Ovary (tissue), 9 donors: Measurements from ENCODE around the gene C8A. TPM values are rescaled to one million over a fixed set of nuclear protein-coding genes. Genes with fewer than 3 reads are reported as not detected.

Experiments used
- DNase-seq, 5 donors: peaks; one replicate each; pipeline ENCODE4 v3.0.0-alpha.2; 2019 to 2020
- H3K27ac ChIP-seq, 2 donors: fragments of 200-600 bp; one replicate each; pipeline versions ENCODE4 v1.5.1 to v1.8.0; 2019 to 2022
- H3K27me3 ChIP-seq: fragments of 200-600 bp; one replicate; pipeline ENCODE4 v1.8.0; 2022
- H3K36me3 ChIP-seq: fragments of 200-600 bp; sonication (generic); one replicate; pipeline ENCODE4 v1.5.1; 2019
- H3K4me1 ChIP-seq: one replicate; pipeline ENCODE4 v1.8.1; 2013; ENCODE audit warnings: mild to moderate bottlenecking, moderate library complexity; ENCODE audit not compliant: insufficient read depth
- H3K4me3 ChIP-seq: fragments of 200-600 bp; sonication (generic); one replicate; pipeline ENCODE4 v1.5.1; 2017
- H3K9me3 ChIP-seq, 2 donors: fragments of 200-600 bp in 1 of 2; sonication (generic) in 1 of 2; one replicate each; pipeline versions ENCODE4 v1.5.1 to v1.8.1; 2013 to 2019; ENCODE audit warnings: mild to moderate bottlenecking in 1 of 2, moderate library complexity in 1 of 2
- EP300 ChIP-seq: sonication (generic); formaldehyde crosslinking; IDR thresholded peaks from one replicate; pipeline ENCODE4 v1.6.1; 2017; ENCODE audit warnings: antibody characterized with exemption
- POLR2A ChIP-seq: fragments of 450-650 bp; IDR thresholded peaks from one replicate; pipeline ENCODE4 v1.6.1; 2017; ENCODE audit warnings: antibody characterized with exemption, mild to moderate bottlenecking, moderate library complexity
- WGBS, 3 donors: extraction: QIAGEN DNeasy Blood & Tissue Kit in 1 of 3; methylation state at CpG; one replicate each; pipeline versions ENCODE4 v1.1.5 to v1.1.7; 2013 to 2017; 5-methylcytosine and 5-hydroxymethylcytosine counted together
- intact Hi-C, 4 donors: fragments of 100-400 bp; cut with DNase I; formaldehyde crosslinking; loops; one replicate each; pipeline versions ENCODE4 v1.11.0 to v1.15.1; 2022 to 2023
- polyA plus RNA-seq, 2 donors: library from polyadenylated mRNA; stranded (reverse); fragments of 200-250 nt in 1 of 2; fragments of 350-450 nt in 1 of 2; fragmentation: Illumina TruSeq in 1 of 2; extraction: RNeasy Lipid Tissue Mini Kit (QIAGEN cat#74804) in 1 of 2; gene quantifications; one replicate each; pipeline ENCODE4 v1.2.3, GENCODE V29; 2013 to 2014
- total RNA-seq, 7 donors: library from RNA; depleted of rRNA in 2 of 7; stranded (reverse); fragments of >200 nt in 2 of 7; fragmentation: NEBNext Ultra II Directional in 3 of 7; extraction: Animal tissue kit (Norgen Biotek cat#: 25700) in 3 of 7; gene quantifications; one replicate each; pipeline versions ENCODE4 v1.1.0 to v1.2.4, GENCODE V29; 2016 to 2023
- TF ChIP-seq, protein P1 (sequence below), 3 donors: fragments of 450-650 bp in 2 of 3; fragments of 200-600 bp in 1 of 3; IDR thresholded peaks; one replicate each; pipeline versions ENCODE4 v1.5.1 to v1.8.0; 2016 to 2022; ENCODE audit warnings: antibody characterized with exemption in 3 of 3, mild to moderate bottlenecking in 1 of 3
- donor health status: DM: no; HTN: no; CAD: no; lungs with moderate emphysema.
- donor health status: DM: no; HTN: no; CAD: no.
- donor health status: Bipolar disorder and iron deficiency.
- donor health status: DM: yes; HTN: yes; CAD: no.
- donor health status: DM: no; HTN: no; CAD: no.
- donor health status: DM: yes; HTN: yes; CAD: no.

C8A gene
- total and polyA plus RNA-seq, 9 donors = 0.08 TPM; not detected in 8

DNA sequence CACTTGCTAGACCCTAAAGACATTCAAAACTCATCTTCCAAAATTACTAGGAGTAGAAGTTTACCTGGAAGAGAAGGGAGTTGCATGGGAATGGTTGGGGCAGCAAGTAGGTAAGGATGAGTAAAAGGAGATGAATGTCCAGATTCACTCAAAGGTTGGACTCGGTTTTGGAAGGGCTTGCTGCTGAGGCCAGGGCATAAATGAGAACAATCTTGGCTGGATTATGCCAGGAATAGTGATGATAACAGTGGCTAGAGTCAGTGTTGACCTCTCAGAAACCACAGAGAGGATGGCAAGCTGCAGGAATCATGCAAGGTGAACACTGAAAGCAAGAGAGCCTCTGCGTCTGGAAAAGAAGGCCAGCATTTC is 43.4 kb downstream of the C8A start:
- WGBS, 3 donors = 64 to 74% (median 67%) methylated on average over 2 of the region's 2 CpGs
- intact Hi-C loops = no loop called here
- no peaks in the 10 kb centered on the region for H3K9me3 ChIP-seq

DNA sequence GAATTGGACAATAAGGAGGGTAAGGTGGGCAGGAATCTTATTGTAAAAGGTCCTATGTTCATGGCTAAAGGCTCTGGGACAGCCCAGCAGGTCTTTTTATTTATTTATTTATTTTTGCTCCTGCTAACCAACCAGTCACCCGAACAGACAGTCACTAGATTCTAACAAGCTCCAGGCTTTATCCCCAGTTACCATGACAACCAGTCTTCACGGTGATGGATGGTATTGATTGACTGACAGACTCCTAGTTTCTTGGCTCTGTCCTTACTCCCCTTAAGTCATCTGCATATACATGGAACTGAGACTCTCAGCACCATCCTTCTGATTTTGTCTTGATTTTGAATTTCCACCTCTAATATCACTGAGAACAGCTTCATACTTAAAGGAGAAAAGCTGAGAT is 44.3 kb downstream of the C8A start:
- no peak for DNase-seq
- intact Hi-C loops = no loop called here
- WGBS, 3 donors = 71 to 75% (median 73%) methylated on average over 2 of the region's 2 CpGs
- no peaks in the 10 kb centered on the region for H3K36me3 ChIP-seq
- no peak overlapping the region for H3K27ac ChIP-seq
- no peaks in the 10 kb centered on the region for H3K9me3 ChIP-seq
- H3K4me3 ChIP-seq = no peak overlapping the region
- H3K4me1 ChIP-seq = no peaks in the 10 kb centered on the region
- TF ChIP-seq POLR2A (no peak), EP300 (no peak)
- TF ChIP-seq, protein P1, sequence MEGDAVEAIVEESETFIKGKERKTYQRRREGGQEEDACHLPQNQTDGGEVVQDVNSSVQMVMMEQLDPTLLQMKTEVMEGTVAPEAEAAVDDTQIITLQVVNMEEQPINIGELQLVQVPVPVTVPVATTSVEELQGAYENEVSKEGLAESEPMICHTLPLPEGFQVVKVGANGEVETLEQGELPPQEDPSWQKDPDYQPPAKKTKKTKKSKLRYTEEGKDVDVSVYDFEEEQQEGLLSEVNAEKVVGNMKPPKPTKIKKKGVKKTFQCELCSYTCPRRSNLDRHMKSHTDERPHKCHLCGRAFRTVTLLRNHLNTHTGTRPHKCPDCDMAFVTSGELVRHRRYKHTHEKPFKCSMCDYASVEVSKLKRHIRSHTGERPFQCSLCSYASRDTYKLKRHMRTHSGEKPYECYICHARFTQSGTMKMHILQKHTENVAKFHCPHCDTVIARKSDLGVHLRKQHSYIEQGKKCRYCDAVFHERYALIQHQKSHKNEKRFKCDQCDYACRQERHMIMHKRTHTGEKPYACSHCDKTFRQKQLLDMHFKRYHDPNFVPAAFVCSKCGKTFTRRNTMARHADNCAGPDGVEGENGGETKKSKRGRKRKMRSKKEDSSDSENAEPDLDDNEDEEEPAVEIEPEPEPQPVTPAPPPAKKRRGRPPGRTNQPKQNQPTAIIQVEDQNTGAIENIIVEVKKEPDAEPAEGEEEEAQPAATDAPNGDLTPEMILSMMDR (IDR thresholded peaks at IDR 0.05) = no peak
- H3K27me3 ChIP-seq = no peaks in the 10 kb centered on the region

More for the DNA sequence above, 43.4 kb downstream of the C8A start:
- Histone ChIP-seq H3K4me1 (no peaks in the 10 kb centered on the region), H3K27ac (no peak overlapping the region), H3K27me3 (no peaks in the 10 kb centered on the region), H3K36me3 (no peaks in the 10 kb centered on the region), H3K4me3 (no peak overlapping the region)
- TF ChIP-seq, protein P1 (IDR thresholded peaks at IDR 0.05) = no peak
- no peak for TF ChIP-seq POLR2A
- TF ChIP-seq EP300 = no peak
- DNase-seq = no peak

DNA sequence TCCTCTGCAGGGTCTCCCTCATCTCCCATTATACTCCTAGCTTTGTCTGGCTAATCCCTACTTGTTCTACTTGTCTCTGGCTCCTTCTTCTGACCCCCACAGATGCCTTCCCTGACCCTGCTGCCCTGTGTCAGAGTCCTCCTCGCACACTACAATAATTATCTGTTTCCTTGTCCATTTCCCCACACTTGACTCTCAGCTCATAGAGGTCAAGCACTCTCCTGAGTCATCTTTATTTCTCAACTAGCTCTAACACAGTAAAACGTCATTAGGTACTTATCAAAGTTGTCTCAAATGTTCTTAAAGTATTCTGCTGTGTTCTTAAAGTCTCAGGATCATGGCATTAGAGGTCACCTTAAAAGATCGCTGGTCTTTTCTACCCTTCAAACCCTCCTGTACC is 47.1 kb downstream of the C8A start:
- no peaks in the 10 kb centered on the region for H3K36me3 ChIP-seq
- no peaks in the 10 kb centered on the region for H3K9me3 ChIP-seq
- WGBS, 3 donors = 42 to 49% (median 45%) methylated on average over 3 of the region's 3 CpGs

GRCh38 chr1:56903778-56904177 is 49.2 kb downstream of the C8A start:
- Histone ChIP-seq H3K36me3 (no peaks in the 10 kb centered on the region), H3K4me3 (no peak overlapping the region), H3K4me1 (no peaks in the 10 kb centered on the region), H3K27ac (no peak overlapping the region), H3K9me3 (no peaks in the 10 kb centered on the region), H3K27me3 (no peaks in the 10 kb centered on the region)
- TF ChIP-seq EP300 (no peak), POLR2A (no peak)
- TF ChIP-seq, protein P1 (IDR thresholded peaks at IDR 0.05) = no peak
- intact Hi-C loops = no loop called here
- 80 to 93% (median 83%) methylated on average over 1 of the region's 1 CpG for WGBS, 3 donors
- DNase-seq = no peak

More for the DNA sequence above, 47.1 kb downstream of the C8A start:
- Histone ChIP-seq H3K27me3 (no peaks in the 10 kb centered on the region), H3K27ac (no peak overlapping the region), H3K4me1 (no peaks in the 10 kb centered on the region), H3K4me3 (no peak overlapping the region)
- TF ChIP-seq EP300 = no peak
- no peak for TF ChIP-seq POLR2A
- TF ChIP-seq, protein P1 (IDR thresholded peaks at IDR 0.05) = no peak
- DNase-seq = no peak
- intact Hi-C loops = no loop called here
